Activated T-cell treated with anti-CD3 and anti-CD28 coated beads, Interleukin-2, amount 50 U/mL, for 4 hours (primary cell): Measurements from ENCODE around the gene SEC16A. TPM values are rescaled to one million over a fixed set of nuclear protein-coding genes. Genes with fewer than 3 reads are reported as not detected.

Source experiments
- ATAC-seq, 2 donors: fragments of 200-7000 bp; cut with Tn5 transposase; one replicate each; pipeline ENCODE4 v1.10.0; 2021
- DNase-seq: peaks from one replicate; pipeline ENCODE4 v3.0.0-alpha.2; 2020
- H3K27me3 Mint-ChIP-seq: one replicate; pipeline ENCODE4 v1.8.0; 2021; ENCODE audit warnings: low read depth, mixed read lengths
- H3K36me3 Mint-ChIP-seq: one replicate; pipeline ENCODE4 v1.8.0; 2022; ENCODE audit warnings: mixed read lengths; ENCODE audit not compliant: insufficient read depth
- H3K4me1 Mint-ChIP-seq: one replicate; pipeline ENCODE4 v1.8.0; 2021; ENCODE audit warnings: low read depth, mixed read lengths
- H3K4me3 Mint-ChIP-seq: one replicate; pipeline ENCODE4 v1.8.0; 2021; ENCODE audit warnings: mild to moderate bottlenecking, moderate library complexity, mixed read lengths
- H3K9me3 Mint-ChIP-seq: one replicate; pipeline ENCODE4 v1.8.0; 2021; ENCODE audit warnings: mixed read lengths
- total RNA-seq, 3 donors: library from RNA; stranded (reverse); gene quantifications; one replicate each; pipeline ENCODE4 v1.2.1, GENCODE V29; 2021

SEC16A gene
- total RNA-seq, 3 donors from 2014 or later: 76.6 to 84.0 (median 78.9) TPM

DNA sequence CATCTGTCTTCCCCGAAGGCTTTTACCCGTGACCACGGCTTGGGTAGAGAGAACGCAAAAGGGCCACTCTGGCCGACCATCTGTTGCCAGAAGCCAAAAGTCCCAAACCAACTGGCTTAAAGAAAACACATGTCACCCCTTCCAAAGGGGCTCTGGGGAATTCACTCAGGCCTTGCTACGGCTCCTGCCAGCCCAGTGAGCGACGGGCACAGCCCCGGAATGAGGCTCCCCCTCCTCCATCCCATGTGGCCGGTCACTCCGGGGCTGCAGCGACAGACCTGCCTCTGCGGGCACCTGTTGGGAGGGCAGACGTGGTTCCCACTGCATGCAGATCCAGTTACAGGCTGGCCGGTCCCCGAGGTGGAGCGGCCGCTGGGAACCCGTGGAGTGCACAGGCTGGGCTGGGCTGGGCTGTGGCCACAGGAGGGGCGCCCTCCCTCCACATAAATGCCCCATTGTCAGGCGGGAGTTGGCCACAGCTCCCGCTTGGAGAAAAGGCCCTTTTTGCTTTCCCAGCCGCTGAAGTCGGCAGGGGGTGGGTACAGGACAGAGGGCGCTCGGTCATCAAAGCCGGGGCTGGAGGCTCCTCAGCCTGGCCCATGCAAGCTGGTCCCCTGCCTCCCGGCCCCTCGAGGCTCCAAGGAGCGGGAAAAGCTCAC is 43.1 kb upstream of the SEC16A start:
- Mint-ChIP-seq H3K9me3 (no peaks in the 10 kb centered on the region), H3K4me3 (no peak overlapping the region), H3K27me3 (no peaks in the 10 kb centered on the region), H3K36me3 (peaks cover 3% of the 10 kb centered on the region), H3K4me1 (peaks cover 14% of the 10 kb centered on the region)
- DNase-seq (no peak), ATAC-seq (no peak)

DNA sequence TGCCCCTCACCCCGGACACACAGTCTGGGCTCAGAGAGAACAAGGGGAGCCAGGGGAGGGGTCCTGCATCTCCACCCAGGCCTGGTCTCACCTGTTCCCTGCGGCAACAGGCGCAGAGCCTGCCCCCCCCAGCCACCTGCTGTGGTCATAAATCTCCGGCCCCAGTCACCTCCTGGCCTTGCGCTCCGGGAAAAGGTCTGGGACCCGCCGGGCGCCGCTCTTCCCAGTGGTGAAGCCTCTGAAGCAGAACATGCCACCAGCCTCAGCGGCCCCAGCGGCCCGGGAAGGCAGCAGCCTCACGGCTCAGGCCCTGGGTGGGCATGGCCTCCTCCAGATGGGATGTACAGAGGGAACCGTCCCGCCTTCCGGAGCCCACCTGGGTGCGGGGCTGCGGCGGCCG is 42.4 kb upstream of the SEC16A start:
- Mint-ChIP-seq H3K36me3 (peaks cover 3% of the 10 kb centered on the region), H3K27me3 (no peaks in the 10 kb centered on the region), H3K9me3 (no peaks in the 10 kb centered on the region), H3K4me3 (no peak overlapping the region), H3K4me1 (peaks cover 9% of the 10 kb centered on the region)
- no peak for ATAC-seq
- DNase-seq: no peak

DNA sequence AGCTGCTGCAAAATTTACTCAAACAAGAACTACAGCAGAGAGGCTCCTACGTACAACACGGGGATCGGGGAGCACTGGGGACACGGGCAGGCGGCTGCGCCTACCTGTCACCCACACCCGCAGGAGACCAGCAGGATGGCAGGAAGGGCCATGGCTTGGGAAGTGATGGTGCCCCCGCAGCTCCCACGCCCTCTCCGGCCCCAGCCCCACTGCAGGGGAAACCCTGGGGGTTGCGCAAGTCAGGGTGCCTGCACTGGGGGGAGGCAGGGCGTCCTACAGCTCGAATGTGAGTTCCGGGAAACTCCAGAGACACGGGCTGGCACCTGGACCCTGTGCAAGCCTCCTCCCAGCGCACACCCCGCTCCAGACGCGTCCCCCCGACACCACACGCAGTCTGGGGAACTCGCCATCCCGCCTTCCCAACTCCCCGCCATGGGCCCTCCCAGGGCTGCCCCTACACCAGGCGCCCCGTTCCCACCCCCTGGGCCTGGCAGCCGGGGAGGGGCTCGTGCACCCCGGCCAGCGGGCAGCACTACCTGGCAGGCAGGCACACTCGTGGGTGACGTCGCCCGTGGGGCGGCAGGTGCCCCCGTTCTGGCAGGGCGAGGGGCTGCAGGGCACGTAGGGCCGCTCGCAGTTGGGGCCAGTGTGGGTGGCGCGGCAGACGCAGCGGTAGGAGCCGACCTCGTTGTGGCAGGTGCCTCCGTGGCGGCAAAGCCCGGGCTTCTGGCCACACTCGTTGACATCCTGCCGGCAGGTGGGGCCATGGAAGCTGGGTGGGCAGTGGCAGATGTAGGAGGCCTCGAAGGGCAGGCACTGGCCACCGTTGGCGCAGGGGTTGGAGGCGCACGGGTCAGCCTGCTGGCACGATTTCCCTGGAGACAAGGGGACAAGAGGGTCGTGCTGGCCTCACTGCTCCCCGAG is 39.7 kb upstream of the SEC16A start:
- no peaks in the 10 kb centered on the region for H3K9me3 Mint-ChIP-seq
- no peaks in the 10 kb centered on the region for H3K4me1 Mint-ChIP-seq
- DNase-seq (no peak), ATAC-seq (no peak)
- H3K4me3 Mint-ChIP-seq: no peak overlapping the region
- H3K27me3 Mint-ChIP-seq: no peaks in the 10 kb centered on the region
- H3K36me3 Mint-ChIP-seq: peaks cover 3% of the 10 kb centered on the region

DNA sequence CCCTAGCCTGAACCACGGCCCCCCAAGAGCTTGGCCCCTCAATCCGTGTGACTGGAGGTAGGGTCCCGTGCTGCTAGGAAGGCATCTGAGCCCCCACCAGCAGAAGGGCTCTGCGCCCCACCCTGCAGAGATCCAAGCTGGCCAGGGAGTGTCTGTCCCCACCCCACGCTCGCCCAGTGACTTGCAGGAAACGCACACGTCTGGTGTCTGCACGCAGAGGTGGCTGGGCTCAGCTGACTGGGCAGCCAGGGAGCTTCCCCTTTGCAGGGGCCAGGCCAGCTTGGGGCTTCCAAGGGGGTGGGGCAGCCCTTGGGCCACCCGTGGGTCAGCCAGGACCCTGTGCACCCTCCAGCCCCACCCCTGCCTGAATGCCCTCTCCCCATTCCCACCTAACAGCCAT is 38.7 kb upstream of the SEC16A start:
- H3K4me3 Mint-ChIP-seq: no peak overlapping the region
- no peak for ATAC-seq
- H3K36me3 Mint-ChIP-seq: peaks cover 4% of the 10 kb centered on the region
- H3K9me3 Mint-ChIP-seq: no peaks in the 10 kb centered on the region
- DNase-seq: no peak
- H3K27me3 Mint-ChIP-seq: no peaks in the 10 kb centered on the region
- H3K4me1 Mint-ChIP-seq: no peaks in the 10 kb centered on the region

DNA sequence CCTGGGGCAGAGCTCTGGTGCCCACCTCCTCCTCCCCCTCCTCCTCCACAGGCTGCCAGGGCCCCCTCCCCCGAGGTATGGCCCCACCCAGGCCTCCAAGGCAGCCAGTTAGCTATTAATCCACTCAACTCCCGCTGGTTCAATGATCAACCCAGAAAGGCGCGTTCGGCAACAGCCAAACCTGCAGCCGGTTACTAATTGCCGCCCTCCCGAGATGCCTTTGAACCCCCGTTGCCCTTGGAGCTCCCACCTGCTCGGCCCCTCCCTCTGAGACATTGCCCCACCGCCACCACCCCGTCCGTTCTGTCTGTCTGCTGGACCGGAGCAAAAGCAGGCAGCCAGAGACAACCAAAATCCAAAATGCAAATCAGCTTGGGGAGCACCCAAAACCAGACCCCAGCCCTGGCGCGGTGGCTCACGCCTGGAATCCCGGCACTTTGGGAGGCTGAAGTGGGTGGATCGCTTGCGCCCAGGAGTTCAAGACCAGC is 37.3 kb upstream of the SEC16A start:
- Mint-ChIP-seq H3K27me3 (no peaks in the 10 kb centered on the region), H3K36me3 (peaks cover 6% of the 10 kb centered on the region), H3K4me3 (no peak overlapping the region), H3K9me3 (no peaks in the 10 kb centered on the region), H3K4me1 (no peaks in the 10 kb centered on the region)
- ATAC-seq (no peak), DNase-seq (no peak)

DNA sequence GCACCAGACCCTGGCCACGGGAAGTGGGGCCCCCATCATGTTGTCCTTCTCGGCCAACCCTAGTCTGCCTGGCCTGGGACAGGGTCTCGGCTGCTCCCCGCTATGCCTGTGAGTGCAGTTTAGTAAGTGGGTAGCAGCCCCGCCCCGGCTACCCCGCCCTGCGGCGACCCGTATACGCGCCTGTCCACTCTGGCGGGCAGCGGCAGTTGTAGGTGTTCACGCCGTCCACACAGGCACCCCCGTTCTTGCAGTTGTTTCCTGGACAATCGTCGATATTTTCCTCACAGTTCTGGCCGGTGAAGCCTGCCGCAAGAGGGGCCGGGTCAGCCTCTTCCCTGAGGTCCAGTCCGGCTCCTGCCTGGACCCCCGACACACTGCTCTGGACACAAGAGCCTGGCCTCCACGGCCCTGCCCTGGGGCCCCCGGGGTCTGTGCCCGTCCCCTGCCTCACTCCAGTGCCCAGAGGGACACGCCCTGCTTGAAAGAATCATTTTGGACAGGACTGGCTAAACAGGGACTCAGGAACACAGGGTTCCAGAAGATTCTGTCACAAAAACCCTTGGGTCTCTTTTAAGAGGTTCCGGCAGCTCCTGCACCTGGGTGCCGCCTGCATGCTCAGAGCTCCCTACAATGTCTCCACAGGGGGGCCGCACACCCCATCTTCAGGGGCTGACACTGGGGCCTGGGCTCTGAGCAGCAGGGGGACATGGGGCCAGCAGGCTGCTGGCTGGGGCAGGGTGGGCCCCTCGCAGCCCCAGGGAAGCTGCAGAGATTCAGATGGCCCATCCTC is 36.6 kb upstream of the SEC16A start:
- DNase-seq (no peak), ATAC-seq (no peak)
- no peaks in the 10 kb centered on the region for H3K27me3 Mint-ChIP-seq
- no peaks in the 10 kb centered on the region for H3K9me3 Mint-ChIP-seq
- H3K4me3 Mint-ChIP-seq: no peak overlapping the region
- peaks cover 6% of the 10 kb centered on the region for H3K36me3 Mint-ChIP-seq
- no peaks in the 10 kb centered on the region for H3K4me1 Mint-ChIP-seq

DNA sequence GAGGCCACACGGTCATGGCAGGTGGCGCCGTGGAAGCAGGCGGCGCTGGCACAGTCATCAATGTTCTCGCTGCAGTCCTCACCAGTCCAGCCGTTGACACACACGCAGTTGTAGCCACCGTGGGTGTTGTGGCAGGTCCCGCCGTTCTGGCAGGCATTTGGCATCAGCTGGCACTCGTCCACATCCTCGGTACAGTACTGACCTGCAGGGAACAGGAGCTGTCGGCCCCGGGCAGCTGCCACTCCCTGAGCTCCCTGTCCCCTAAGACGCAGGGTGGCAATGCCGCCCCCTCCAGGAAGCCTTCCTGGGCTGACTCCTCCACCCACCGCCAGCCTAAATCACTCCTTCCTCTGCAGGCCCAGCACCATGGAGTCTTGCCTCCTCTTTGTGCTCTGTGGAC is 35.8 kb upstream of the SEC16A start:
- Mint-ChIP-seq H3K9me3 (no peaks in the 10 kb centered on the region), H3K36me3 (peaks cover 6% of the 10 kb centered on the region), H3K4me1 (no peaks in the 10 kb centered on the region), H3K27me3 (no peaks in the 10 kb centered on the region), H3K4me3 (no peak overlapping the region)
- no peak for ATAC-seq
- DNase-seq: no peak

DNA sequence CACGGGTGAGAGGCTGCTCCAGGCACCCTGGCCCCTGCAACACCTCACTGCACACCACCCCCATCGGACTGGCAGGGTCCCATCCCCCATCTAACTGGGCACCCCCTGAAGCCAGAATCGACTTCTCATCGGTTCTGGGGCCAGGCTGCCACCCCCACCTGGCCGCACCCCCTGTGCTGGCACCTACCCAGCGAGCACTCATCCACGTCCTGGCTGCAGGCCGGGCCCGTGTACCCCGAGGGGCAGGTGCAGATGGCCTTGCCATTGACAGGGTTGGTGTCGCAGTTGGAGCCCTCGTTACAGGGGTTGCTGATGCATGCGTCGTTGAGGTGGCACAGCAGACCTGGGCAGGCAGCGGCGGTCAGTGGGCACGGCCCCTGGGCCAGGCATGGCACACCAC is 35.1 kb upstream of the SEC16A start:
- peaks cover 6% of the 10 kb centered on the region for H3K36me3 Mint-ChIP-seq

DNA sequence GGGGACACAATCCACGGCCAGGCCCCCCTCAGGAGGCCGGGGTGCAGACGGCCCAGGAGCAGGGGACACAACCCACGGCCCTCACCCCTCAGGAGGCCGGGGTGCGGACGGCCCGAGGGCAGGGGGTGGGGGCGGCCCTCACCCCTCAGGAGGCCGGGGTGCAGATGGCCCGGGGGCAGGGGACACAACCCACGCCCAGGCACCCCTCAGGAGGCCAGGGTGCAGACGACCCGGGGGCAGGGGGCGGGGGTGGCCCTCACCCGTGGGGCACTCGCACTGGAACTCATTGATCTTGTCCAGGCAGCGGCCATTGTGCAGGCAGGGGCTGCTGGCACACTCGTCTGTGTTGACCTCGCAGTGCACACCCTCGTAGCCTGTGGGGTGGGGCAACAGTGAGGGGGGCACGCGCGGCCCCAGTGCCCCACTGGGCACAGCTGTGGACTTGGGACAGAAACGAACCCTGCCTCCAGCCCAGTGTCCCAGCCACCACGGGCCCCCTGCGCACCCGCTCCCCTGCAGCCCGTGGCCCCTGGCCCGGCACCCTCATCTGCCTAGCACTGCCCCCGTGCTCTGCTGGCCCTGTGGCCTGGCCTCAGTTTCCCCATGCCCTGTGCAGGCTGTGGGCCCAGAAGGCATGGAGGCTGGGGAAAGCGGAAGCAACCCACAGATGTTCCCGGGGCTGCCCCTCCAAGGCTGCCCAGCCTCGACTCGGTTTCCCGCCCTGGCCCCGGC is 34.3 kb upstream of the SEC16A start:
- Mint-ChIP-seq H3K36me3 (peaks cover 5% of the 10 kb centered on the region), H3K4me1 (no peaks in the 10 kb centered on the region), H3K27me3 (no peaks in the 10 kb centered on the region), H3K4me3 (no peak overlapping the region), H3K9me3 (no peaks in the 10 kb centered on the region)
- no peak for ATAC-seq
- no peak for DNase-seq

More for the DNA sequence above, 35.1 kb upstream of the SEC16A start:
- H3K27me3 Mint-ChIP-seq: no peaks in the 10 kb centered on the region
- no peaks in the 10 kb centered on the region for H3K4me1 Mint-ChIP-seq
- H3K9me3 Mint-ChIP-seq: no peaks in the 10 kb centered on the region
- no peak for ATAC-seq
- DNase-seq: no peak
- H3K4me3 Mint-ChIP-seq: no peak overlapping the region

DNA sequence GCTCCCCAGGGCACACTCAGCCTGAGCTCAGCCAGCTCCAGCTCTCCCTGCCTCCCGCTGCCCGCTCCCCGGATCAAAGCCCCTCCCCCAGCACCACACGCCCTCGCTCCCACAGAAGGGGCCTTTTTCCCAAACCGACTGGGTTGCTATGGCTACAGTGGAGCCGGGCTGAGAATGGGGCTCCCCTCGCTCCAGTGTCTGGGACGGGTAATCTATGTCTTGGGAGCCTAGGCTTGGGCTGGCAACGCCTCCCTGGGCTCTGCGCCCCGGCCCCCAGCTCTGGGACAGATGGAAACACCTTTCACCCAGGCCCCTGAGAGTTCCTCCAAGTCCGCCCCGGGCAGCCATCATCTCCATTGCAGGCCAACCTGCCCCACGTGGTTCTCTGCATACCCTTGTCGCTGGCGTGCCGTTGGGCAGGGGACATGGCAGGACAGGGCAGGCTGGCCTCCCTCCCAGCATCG is 33.4 kb upstream of the SEC16A start:
- no peaks in the 10 kb centered on the region for H3K4me1 Mint-ChIP-seq
- H3K36me3 Mint-ChIP-seq: peaks cover 7% of the 10 kb centered on the region
- ATAC-seq: no peak
- no peak overlapping the region for H3K4me3 Mint-ChIP-seq
- H3K27me3 Mint-ChIP-seq: no peaks in the 10 kb centered on the region
- no peak for DNase-seq
- H3K9me3 Mint-ChIP-seq: no peaks in the 10 kb centered on the region

DNA sequence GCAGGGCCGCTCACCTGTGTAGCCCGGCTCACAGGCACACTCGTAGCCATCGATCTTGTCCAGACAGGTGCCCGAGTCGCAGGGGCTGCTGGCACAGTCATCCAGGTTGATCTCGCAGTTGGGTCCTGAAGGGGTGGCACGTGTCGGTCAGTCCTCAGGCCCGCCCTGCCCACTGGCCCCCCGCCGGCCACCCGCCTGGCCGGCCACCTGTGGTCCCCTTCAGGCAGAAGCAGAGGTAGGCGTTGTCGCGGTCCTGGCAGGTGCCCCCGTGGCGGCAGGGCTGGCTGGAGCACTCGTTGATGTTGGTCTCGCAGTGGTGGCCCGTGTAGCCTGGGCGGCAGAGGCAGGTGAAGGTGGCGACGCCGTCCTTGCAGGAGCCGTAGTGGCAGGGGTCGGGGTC is 32.4 kb upstream of the SEC16A start:
- Mint-ChIP-seq H3K27me3 (no peaks in the 10 kb centered on the region), H3K4me3 (no peak overlapping the region), H3K4me1 (no peaks in the 10 kb centered on the region), H3K9me3 (no peaks in the 10 kb centered on the region), H3K36me3 (peaks cover 7% of the 10 kb centered on the region)
- no peak for ATAC-seq
- no peak for DNase-seq

DNA sequence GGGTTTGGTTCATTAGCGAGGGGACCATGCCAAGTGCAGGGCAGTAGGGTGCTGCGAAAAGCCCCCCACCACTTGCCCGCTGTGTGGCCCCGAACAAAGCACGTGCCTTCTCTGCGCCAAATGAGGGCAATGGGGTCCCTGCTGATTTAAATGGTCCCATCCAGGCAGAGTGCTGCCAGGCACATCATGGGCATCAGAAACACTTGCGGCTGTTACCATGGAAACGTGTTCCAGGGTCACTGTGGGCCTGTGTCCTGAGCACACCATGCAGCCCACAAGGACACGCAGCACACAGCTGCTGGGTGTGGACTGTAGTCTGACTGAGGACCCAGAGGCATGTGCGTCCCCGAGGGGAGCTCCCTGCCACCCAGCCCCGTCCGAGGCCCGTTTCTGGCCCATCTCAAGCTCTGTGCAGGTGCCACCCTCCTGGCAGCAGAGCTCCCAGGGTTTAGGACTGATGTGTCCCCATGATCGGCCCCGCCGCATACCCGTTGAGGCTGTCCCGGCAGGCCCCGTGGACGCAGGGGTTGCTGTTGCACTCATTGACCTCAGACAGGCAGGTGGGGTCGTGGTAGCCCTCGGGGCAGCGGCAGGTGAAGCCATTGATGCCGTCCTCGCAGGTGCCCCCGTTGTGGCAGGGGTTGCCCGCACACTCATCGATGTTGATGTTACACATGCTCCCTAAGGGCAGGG is 31.3 kb upstream of the SEC16A start:
- Mint-ChIP-seq H3K9me3 (no peaks in the 10 kb centered on the region), H3K4me1 (no peaks in the 10 kb centered on the region), H3K4me3 (no peak overlapping the region), H3K27me3 (no peaks in the 10 kb centered on the region), H3K36me3 (peaks cover 7% of the 10 kb centered on the region)
- no peak for DNase-seq
- ATAC-seq: no peak

DNA sequence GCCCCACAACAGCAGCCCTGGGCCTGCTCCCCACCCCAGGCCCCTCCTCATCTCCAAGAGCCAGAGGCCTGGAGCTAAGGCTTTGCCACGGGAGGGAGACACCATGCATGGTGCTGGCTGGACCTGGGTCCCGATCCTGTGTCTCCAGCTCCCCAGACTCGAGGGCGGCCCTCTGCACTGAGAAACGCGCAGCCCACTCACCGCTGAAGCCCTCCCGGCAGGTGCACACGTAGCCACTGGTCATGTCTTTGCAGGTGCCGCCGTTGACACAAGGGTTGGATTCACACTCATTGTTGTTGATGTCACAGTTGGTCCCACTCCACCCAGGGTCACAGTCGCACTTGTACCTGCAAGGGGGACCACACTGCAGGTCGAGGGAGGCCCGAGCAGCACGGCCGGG is 30.4 kb upstream of the SEC16A start:
- no peak for DNase-seq
- Mint-ChIP-seq H3K4me1 (no peaks in the 10 kb centered on the region), H3K9me3 (no peaks in the 10 kb centered on the region), H3K4me3 (no peak overlapping the region), H3K27me3 (no peaks in the 10 kb centered on the region), H3K36me3 (peaks cover 7% of the 10 kb centered on the region)
- ATAC-seq: no peak
